Endothelial cell of umbilical vein (primary cell): ENCODE data around the gene TAF9. TPM values are rescaled to one million over a fixed set of nuclear protein-coding genes. Genes with fewer than 3 reads are reported as not detected.

Experiments used
- BruUV-seq: library from RNA; stranded (reverse); fragments of 400-500 nt; replicated peaks from 2 replicates; lab custom pipeline; 2021; lab: Mats Ljungman, UMichigan
- CTCF ChIA-PET: fragments of 300-600, 350-600 bp; sonication (Branson Sonifier 250); formaldehyde crosslinking; loops from one replicate; lab custom pipeline; 2021; ENCODE audit warnings: antibody characterized with exemption, inconsistent platforms; lab: Charles Lee
- POLR2A ChIA-PET: fragments of 300-600, 350-600 bp; sonication (Branson Sonifier 250); formaldehyde crosslinking; loops from one replicate; lab custom pipeline; 2021; ENCODE audit warnings: antibody characterized with exemption, inconsistent platforms; lab: Charles Lee
- DNase-seq: peaks from one replicate; pipeline ENCODE4 v3.0.0-alpha.2; 2011; ENCODE audit warnings: low read depth, low spot score
- FAIRE-seq: peaks from 2 replicates; lab custom pipeline; 2011; peaks lifted over from hg19 to GRCh38; lab: Jason Lieb, UNC
- H2AFZ ChIP-seq: 2 replicates; pipeline ENCODE4 v1.6.0; 2012; ENCODE audit warnings: low read depth, low read length, control low read depth, inconsistent platforms
- H3K27ac ChIP-seq: 2 replicates; pipeline ENCODE4 v1.5.1; 2011; ENCODE audit warnings: low read depth, mild to moderate bottlenecking, control low read depth, low read length, moderate library complexity; ENCODE audit not compliant: insufficient read depth
- H3K27me3 ChIP-seq, 2 experiments: 2 replicates each; pipeline versions ENCODE4 v1.6.0 to v1.6.1; 2011; ENCODE audit warnings: low read length in 2 of 2, mixed read lengths in 1 of 2; ENCODE audit not compliant: control insufficient read depth in 2 of 2, insufficient read depth in 2 of 2
- H3K36me3 ChIP-seq, 2 experiments: 2 replicates in 1 of 2; 3 replicates in 1 of 2; pipeline ENCODE4 v1.5.1; 2011; ENCODE audit warnings: low read length in 2 of 2, mild to moderate bottlenecking in 1 of 2, moderate library complexity in 1 of 2; ENCODE audit not compliant: control insufficient read depth in 2 of 2, insufficient read depth in 2 of 2; ENCODE audit errors: extremely low read depth in 1 of 2
- H3K4me1 ChIP-seq: 3 replicates; pipeline ENCODE4 v1.5.1; 2011; ENCODE audit warnings: mild to moderate bottlenecking, low read length; ENCODE audit not compliant: control insufficient read depth, insufficient read depth; ENCODE audit errors: extremely low read depth
- H3K4me2 ChIP-seq: 2 replicates; pipeline ENCODE4 v1.6.1; 2011; ENCODE audit warnings: low read length, control low read depth, mixed read lengths; ENCODE audit not compliant: insufficient read depth
- H3K4me3 ChIP-seq, 3 experiments: fragments of 200-600 bp in 1 of 3; sonication (generic), shearing (Covaris generic) in 1 of 3; replicated peaks in 1 of 3; 2 replicates each; pipeline ENCODE4 v1.5.1; 2011 to 2016; ENCODE audit warnings: control low read depth in 3 of 3, low read length in 3 of 3, mild to moderate bottlenecking in 2 of 3, inconsistent platforms in 1 of 3, low read depth in 1 of 3, moderate library complexity in 1 of 3; ENCODE audit not compliant: insufficient read depth in 1 of 3
- H3K79me2 ChIP-seq: 2 replicates; pipeline ENCODE4 v1.6.0; 2012; ENCODE audit warnings: low read length, inconsistent platforms; ENCODE audit not compliant: control insufficient read depth, insufficient read depth
- H3K9ac ChIP-seq: replicated peaks from 2 replicates; pipeline ENCODE3; 2011; ENCODE audit warnings: low read length, control low read depth; ENCODE audit not compliant: insufficient read depth; ENCODE audit errors: extremely low read depth
- H3K9me1 ChIP-seq: replicated peaks from 3 replicates; pipeline ENCODE4 v1.6.0; 2011; ENCODE audit warnings: mild to moderate bottlenecking, low read length; ENCODE audit not compliant: control insufficient read depth, insufficient read depth; ENCODE audit errors: extremely low read depth
- H3K9me3 ChIP-seq: replicated peaks from 2 replicates; pipeline ENCODE4 v1.5.1; 2012; ENCODE audit warnings: low read length, inconsistent platforms; ENCODE audit not compliant: control insufficient read depth, insufficient read depth
- H4K20me1 ChIP-seq: replicated peaks from 2 replicates; pipeline ENCODE3; 2011; ENCODE audit warnings: mild to moderate bottlenecking, low read length; ENCODE audit not compliant: control insufficient read depth, insufficient read depth; ENCODE audit errors: extremely low read depth
- EZH2 ChIP-seq: IDR thresholded peaks from 2 replicates; pipeline ENCODE4 v1.6.1; 2012; ENCODE audit warnings: borderline replicate concordance, low read depth, mild to moderate bottlenecking, moderate library complexity, low read length, inconsistent platforms; ENCODE audit not compliant: severe bottlenecking
- MYC ChIP-seq: IDR thresholded peaks from one replicate; pipeline ENCODE4 v1.6.1; 2011; ENCODE audit warnings: mild to moderate bottlenecking, low read depth, low read length
- POLR2A ChIP-seq: IDR thresholded peaks from 2 replicates; pipeline ENCODE4 v1.6.1; 2012; ENCODE audit warnings: low read depth, mild to moderate bottlenecking, control low read depth, low read length
- dilution Hi-C: fragments of 300-500 bp; cut with MboI; formaldehyde crosslinking; loops from one replicate; pipeline ENCODE4 v1.15.0; 2019; ENCODE audit warnings: low sequenced_read_pairs; ENCODE audit not compliant: extremely low pct_ligation_motif_present
- intact Hi-C: fragments of 100-400 bp; cut with micrococcal nuclease; formaldehyde crosslinking; loops from one replicate; pipeline ENCODE4 v1.10.0; 2022
- polyA plus RNA-seq, 4 experiments: library from polyadenylated mRNA; depleted of rRNA in 3 of 4; stranded (reverse) in 3 of 4; unstranded in 1 of 4; fragments of >200 nt; gene quantifications; 2 replicates each; pipeline versions ENCODE4 v1.2.1 to v1.2.3, GENCODE V29; 2011 to 2012; ENCODE audit warnings: missing spikeins in 1 of 4
- total RNA-seq: library from RNA; stranded (reverse); gene quantifications from 2 replicates; pipeline ENCODE4 v1.2.3, GENCODE V29; 2021
- TF ChIP-seq, protein P1 (sequence below): IDR thresholded peaks from 2 replicates; pipeline ENCODE4 v1.6.1; 2011; ENCODE audit not compliant: insufficient read depth, insufficient read length

The TAF9 gene
- total and polyA plus RNA-seq, 2 donors (not counting 3 experiments of a cell fraction or from before 2014, with no cell fraction given) = 67.8 to 84.8 TPM

DNA sequence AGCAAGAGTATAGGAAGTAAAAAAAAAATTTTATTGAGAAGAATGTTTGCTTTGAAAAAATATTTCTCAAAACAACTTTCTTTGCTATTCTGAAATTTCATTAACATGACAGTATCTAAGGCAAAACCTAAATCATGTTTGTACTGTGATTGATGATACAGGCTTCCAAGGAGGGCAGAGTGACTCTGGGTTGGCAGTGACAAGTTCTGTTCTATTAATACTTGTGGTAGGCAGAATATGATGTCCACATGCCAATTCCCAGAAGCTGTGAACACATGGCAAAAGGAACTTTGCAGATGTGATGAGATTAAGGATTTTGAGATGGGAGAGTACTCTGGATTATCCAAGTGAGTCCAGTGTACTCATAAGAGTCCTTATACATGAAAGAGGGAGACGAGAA, 53.3 kb downstream of the TAF9 start:
- POLR2A ChIA-PET = no interaction called here

More for the DNA sequence above, 53.3 kb downstream of the TAF9 start:
- TF ChIP-seq MYC = no peak
- TF ChIP-seq, protein P1, sequence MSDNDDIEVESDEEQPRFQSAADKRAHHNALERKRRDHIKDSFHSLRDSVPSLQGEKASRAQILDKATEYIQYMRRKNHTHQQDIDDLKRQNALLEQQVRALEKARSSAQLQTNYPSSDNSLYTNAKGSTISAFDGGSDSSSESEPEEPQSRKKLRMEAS = no peak
- no peak for TF ChIP-seq POLR2A
- no peak for TF ChIP-seq EZH2
- dilution Hi-C loops = no loop called here
- Histone ChIP-seq H3K4me3 (no peak overlapping the region), H2AFZ (no peak overlapping the region), H3K4me1 (no peaks in the 10 kb centered on the region), H3K4me2 (no peak overlapping the region), H3K27me3 (no peaks in the 10 kb centered on the region), H4K20me1 (no peaks in the 10 kb centered on the region), H3K79me2 (no peaks in the 10 kb centered on the region), H3K9me1 (no peaks in the 10 kb centered on the region), H3K36me3 (no peaks in the 10 kb centered on the region), H3K9ac (no peak overlapping the region), H3K9me3 (no peaks in the 10 kb centered on the region), H3K27ac (no peak overlapping the region)
- BruUV-seq = no TSS peak
- CTCF ChIA-PET = interaction anchor here (0.6 to 0.9 kb wide), 2 partner anchors 31 to 35 kb away, joined by 3 read pairs; no protein-coding TSS in a partner anchor
- no peak for FAIRE-seq
- intact Hi-C loops = no loop called here
- no peak for DNase-seq

Other genes starting within 250 kb of the TAF9 start
- gene CCNB1, start 202.4 kb downstream of the TAF9 start, total RNA-seq = 187 and 211 TPM in 2 replicates
- gene CCNB1, start 202.4 kb downstream of the TAF9 start, polyA plus RNA-seq = 47.3 and 72.2 TPM in 2 replicates
- 16.4 and 17.1 TPM in 2 replicates for gene CENPH, start 179.9 kb downstream of the TAF9 start, total RNA-seq
- gene CENPH, start 179.9 kb downstream of the TAF9 start, polyA plus RNA-seq = 5.3 and 6.5 TPM in 2 replicates
- gene CDK7, start 134.6 kb downstream of the TAF9 start, total RNA-seq = 33.4 and 38.1 TPM in 2 replicates
- 19.3 and 24.6 TPM in 2 replicates for gene CDK7, start 134.6 kb downstream of the TAF9 start, polyA plus RNA-seq
- 5.3 and 6.2 TPM in 2 replicates for gene CCDC125, start 36.7 kb downstream of the TAF9 start, total RNA-seq
- 1.1 and 1.5 TPM in 2 replicates for gene CCDC125, start 36.7 kb downstream of the TAF9 start, polyA plus RNA-seq
- gene AK6, start within 50 bp of the TAF9 start, total RNA-seq = 30.1 and 37.0 TPM in 2 replicates
- gene AK6, start within 50 bp of the TAF9 start, polyA plus RNA-seq = 6.6 and 13.2 TPM in 2 replicates
- gene RAD17, start 298 bp upstream of the TAF9 start, total RNA-seq = 18.4 and 21.9 TPM in 2 replicates
- gene RAD17, start 298 bp upstream of the TAF9 start, polyA plus RNA-seq = 9.5 and 10.1 TPM in 2 replicates
- 6.7 and 7.1 TPM in 2 replicates for gene MARVELD2, start 45.6 kb upstream of the TAF9 start, total RNA-seq
- 5.3 and 5.7 TPM in 2 replicates for gene MARVELD2, start 45.6 kb upstream of the TAF9 start, polyA plus RNA-seq
- gene OCLN, start 123.3 kb upstream of the TAF9 start, total RNA-seq = 18.2 and 22.3 TPM in 2 replicates
- 9.6 and 11.2 TPM in 2 replicates for gene OCLN, start 123.3 kb upstream of the TAF9 start, polyA plus RNA-seq
- gene GTF2H2C, start 190.7 kb upstream of the TAF9 start, total RNA-seq = 28.9 and 46.1 TPM in 2 replicates
- 9.9 and 10.2 TPM in 2 replicates for gene GTF2H2C, start 190.7 kb upstream of the TAF9 start, polyA plus RNA-seq